H1 (cell line): ENCODE measurements around the gene UNC93A. TPM values are rescaled to one million over a fixed set of nuclear protein-coding genes. Genes with fewer than 3 reads are reported as not detected.

Experiments
- CTCF ChIA-PET: fragments of 300-600 bp; sonication (Branson Sonifier 250); formaldehyde crosslinking; loops from one replicate; lab custom pipeline; 2021; ENCODE audit not compliant: partially characterized antibody; lab: Charles Lee
- POLR2A ChIA-PET: fragments of 300-600 bp; sonication (Branson Sonifier 250); formaldehyde crosslinking; loops from one replicate; lab custom pipeline; 2021; ENCODE audit warnings: inconsistent platforms; ENCODE audit not compliant: partially characterized antibody; lab: Charles Lee
- DNase-seq, 2 experiments: peaks; one replicate each; pipeline versions ENCODE4 v3.0.0 to v3.0.0-alpha.2; 2010 to 2022; ENCODE audit warnings: low spot score in 2 of 2, low read depth in 1 of 2, mixed read lengths in 1 of 2
- FAIRE-seq: peaks from 2 replicates; lab custom pipeline; 2011; peaks lifted over from hg19 to GRCh38; lab: Jason Lieb, UNC
- H2AFZ ChIP-seq: 2 replicates; pipeline ENCODE4 v1.8.1; 2012; ENCODE audit warnings: low read length, inconsistent platforms
- H2AK5ac ChIP-seq: 2 replicates; pipeline ENCODE4 v1.6.1; 2013; ENCODE audit warnings: low read depth, low read length
- H2BK120ac ChIP-seq: replicated peaks from 2 replicates; pipeline ENCODE3; 2013; ENCODE audit warnings: low read depth, low read length, inconsistent platforms
- H2BK12ac ChIP-seq: 2 replicates; pipeline ENCODE4 v1.6.1; 2013; ENCODE audit warnings: low read depth, low read length
- H2BK15ac ChIP-seq: 2 replicates; pipeline ENCODE4 v1.6.1; 2013; ENCODE audit warnings: low read length
- H2BK20ac ChIP-seq: 2 replicates; pipeline ENCODE4 v1.6.1; 2013; ENCODE audit warnings: low read length
- H2BK5ac ChIP-seq: 2 replicates; pipeline ENCODE4 v1.6.1; 2013; ENCODE audit warnings: low read depth, low read length
- H3K14ac ChIP-seq: 2 replicates; pipeline ENCODE4 v1.6.1; 2013; ENCODE audit warnings: inconsistent platforms; ENCODE audit not compliant: insufficient read length
- H3K18ac ChIP-seq: 2 replicates; pipeline ENCODE4 v1.6.1; 2013; ENCODE audit warnings: low read length; ENCODE audit errors: extremely low read depth
- H3K23ac ChIP-seq: 2 replicates; pipeline ENCODE4 v1.6.1; 2013; ENCODE audit warnings: inconsistent platforms; ENCODE audit not compliant: insufficient read length
- H3K23me2 ChIP-seq: 2 replicates; pipeline ENCODE4 v1.6.1; 2013; ENCODE audit warnings: low read depth, low read length
- H3K27ac ChIP-seq: 2 replicates; pipeline ENCODE4 v1.6.1; 2011; ENCODE audit warnings: low read depth, low read length, inconsistent platforms
- H3K27me3 ChIP-seq, 4 experiments: replicated peaks in 1 of 4; 1 replicate in 1 of 4; 2 replicates in 3 of 4; pipeline versions ENCODE4 v1.6.1 to v1.8.1; 2011 to 2013; ENCODE audit warnings: low read length in 3 of 4, mild to moderate bottlenecking in 3 of 4, inconsistent platforms in 2 of 4, mixed read lengths in 2 of 4, moderate library complexity in 1 of 4; ENCODE audit not compliant: control insufficient read depth in 3 of 4, insufficient read depth in 3 of 4; ENCODE audit errors: extremely low read depth in 1 of 4
- H3K36me3 ChIP-seq, 4 experiments: 2 replicates each; pipeline versions ENCODE4 v1.6.1 to v1.8.1; 2011 to 2013; ENCODE audit warnings: mild to moderate bottlenecking in 4 of 4, low read length in 3 of 4, moderate library complexity in 2 of 4, control low read depth in 1 of 4, inconsistent platforms in 1 of 4; ENCODE audit not compliant: insufficient read depth in 4 of 4, control insufficient read depth in 2 of 4
- H3K4ac ChIP-seq: replicated peaks from 2 replicates; pipeline ENCODE3; 2013; ENCODE audit warnings: low read length, low read depth, mixed read lengths, inconsistent platforms; ENCODE audit not compliant: insufficient read length
- H3K4me1 ChIP-seq, 4 experiments: replicated peaks in 1 of 4; 1 replicate in 1 of 4; 2 replicates in 3 of 4; pipeline versions ENCODE4 v1.6.1 to v1.8.1; 2011 to 2013; ENCODE audit warnings: low read length in 3 of 4, inconsistent platforms in 2 of 4, mixed read lengths in 1 of 4; ENCODE audit not compliant: insufficient read depth in 4 of 4, control insufficient read depth in 3 of 4
- H3K4me2 ChIP-seq, 2 experiments: 2 replicates each; pipeline versions ENCODE4 v1.6.1 to v1.8.1; 2011 to 2013; ENCODE audit warnings: low read depth in 2 of 2, low read length in 2 of 2, control low read depth in 1 of 2, inconsistent platforms in 1 of 2, mild to moderate bottlenecking in 1 of 2; ENCODE audit not compliant: insufficient read depth in 1 of 2
- H3K4me3 ChIP-seq, 4 experiments: fragments of 200-600, 300-600 bp in 1 of 4; sonication (generic), shearing (Covaris generic), sonication (Bioruptor Twin) in 1 of 4; 2 replicates each; pipeline versions ENCODE4 v1.5.1 to v1.8.1; 2011 to 2016; ENCODE audit warnings: low read length in 4 of 4, low read depth in 3 of 4, control low read depth in 2 of 4, inconsistent platforms in 2 of 4, mild to moderate bottlenecking in 2 of 4, mixed read lengths in 1 of 4, moderate library complexity in 1 of 4; ENCODE audit not compliant: insufficient read depth in 2 of 4; ENCODE audit errors: extremely low read depth in 1 of 4
- H3K56ac ChIP-seq: replicated peaks from 2 replicates; pipeline ENCODE3; 2013; ENCODE audit warnings: low read depth, mild to moderate bottlenecking, mixed read lengths, low read length, inconsistent platforms; ENCODE audit not compliant: insufficient read length
- H3K79me1 ChIP-seq: 2 replicates; pipeline ENCODE4 v1.6.1; 2013; ENCODE audit warnings: low read depth, low read length, control low read depth
- H3K79me2 ChIP-seq, 2 experiments: 2 replicates each; pipeline versions ENCODE4 v1.6.1 to v1.8.1; 2012 to 2013; ENCODE audit warnings: low read length in 2 of 2, mild to moderate bottlenecking in 2 of 2, inconsistent platforms in 1 of 2; ENCODE audit not compliant: insufficient read depth in 2 of 2, control insufficient read depth in 1 of 2
- H3K9ac ChIP-seq, 4 experiments: replicated peaks in 1 of 4; 1 replicate in 1 of 4; 2 replicates in 3 of 4; pipeline versions ENCODE4 v1.6.1 to v1.8.1; 2011 to 2013; ENCODE audit warnings: low read depth in 3 of 4, low read length in 3 of 4, control low read depth in 2 of 4, mild to moderate bottlenecking in 2 of 4, moderate library complexity in 2 of 4, inconsistent platforms in 1 of 4; ENCODE audit errors: extremely low read depth in 1 of 4
- H3K9me3 ChIP-seq, 2 experiments: 2 replicates each; pipeline versions ENCODE4 v1.6.1 to v1.8.1; 2012 to 2013; ENCODE audit warnings: mild to moderate bottlenecking in 2 of 2, moderate library complexity in 2 of 2, control low read depth in 1 of 2, inconsistent platforms in 1 of 2, low read depth in 1 of 2, low read length in 1 of 2, mixed read lengths in 1 of 2; ENCODE audit not compliant: insufficient read depth in 2 of 2
- H4K20me1 ChIP-seq, 2 experiments: replicated peaks in 1 of 2; 2 replicates each; pipeline versions ENCODE3 to v1.8.1; 2011 to 2013; ENCODE audit warnings: inconsistent platforms in 2 of 2, low read length in 2 of 2, mild to moderate bottlenecking in 1 of 2; ENCODE audit not compliant: insufficient read depth in 2 of 2, control insufficient read depth in 1 of 2
- H4K5ac ChIP-seq: 2 replicates; pipeline ENCODE4 v1.6.1; 2013; ENCODE audit warnings: low read length, low read depth, mixed read lengths, inconsistent platforms; ENCODE audit not compliant: insufficient read length
- H4K8ac ChIP-seq: 2 replicates; pipeline ENCODE4 v1.8.0; 2013; ENCODE audit warnings: mild to moderate bottlenecking, moderate library complexity, low read length, inconsistent platforms; ENCODE audit not compliant: insufficient read depth; ENCODE audit errors: extremely low read depth
- H4K91ac ChIP-seq: replicated peaks from 2 replicates; pipeline ENCODE3; 2013; ENCODE audit warnings: low read length, mixed read lengths, inconsistent platforms; ENCODE audit not compliant: insufficient read length
- CEBPB ChIP-seq: IDR thresholded peaks from 2 replicates; pipeline ENCODE4 v1.6.1; 2012; ENCODE audit warnings: low read depth, low read length
- HDAC2 ChIP-seq, 2 experiments: fragments of 300-600 bp in 1 of 2; sonication (generic) in 1 of 2; IDR thresholded peaks; 2 replicates each; pipeline ENCODE4 v1.6.1; 2011 to 2012; ENCODE audit warnings: low read depth in 2 of 2, low read length in 2 of 2, mild to moderate bottlenecking in 2 of 2, moderate library complexity in 2 of 2, borderline replicate concordance in 1 of 2, inconsistent platforms in 1 of 2
- RBBP5 ChIP-seq: IDR thresholded peaks from 2 replicates; pipeline ENCODE4 v1.7.1; 2012; ENCODE audit warnings: low read depth, mild to moderate bottlenecking, inconsistent platforms, low read length, moderate library complexity, borderline replicate concordance
- RXRA ChIP-seq: IDR thresholded peaks from 2 replicates; pipeline ENCODE4 v1.6.1; 2011; ENCODE audit warnings: low read depth, mild to moderate bottlenecking, low read length, moderate library complexity; ENCODE audit not compliant: insufficient read depth
- SP4 ChIP-seq: IDR thresholded peaks from 2 replicates; pipeline ENCODE4 v1.6.1; 2012; ENCODE audit warnings: low read length, inconsistent platforms
- TAF1 ChIP-seq: IDR thresholded peaks from 2 replicates; pipeline ENCODE4 v1.6.1; 2011; ENCODE audit warnings: mild to moderate bottlenecking, low read depth, low read length
- TAF7 ChIP-seq: optimal IDR thresholded peaks from 2 replicates; pipeline ENCODE3; 2011; ENCODE audit warnings: low read depth, mild to moderate bottlenecking, inconsistent platforms, low read length, moderate library complexity, borderline replicate concordance
- whole genome bisulfite sequencing, 2 experiments: shearing (Covaris generic) in 1 of 2; methylation state at CpG; one replicate each; pipeline versions ENCODE4 v1.1.6 to v1.1.7; 2013 to 2015; ENCODE audit warnings: low lambda C conversion rate in 2 of 2, mixed read lengths in 2 of 2, inconsistent platforms in 1 of 2, low coverage in 1 of 2, missing lambda C conversion rate in 1 of 2; ENCODE audit not compliant: insufficient replicate concordance in 2 of 2, insufficient coverage in 1 of 2, insufficient read length in 1 of 2; ENCODE audit errors: extremely low coverage in 1 of 2, missing lambda C conversion rate in 1 of 2; 5-methylcytosine and 5-hydroxymethylcytosine counted together
- polyA plus RNA-seq, 7 experiments: library from polyadenylated mRNA; depleted of rRNA in 3 of 7; stranded (reverse) in 5 of 7; unstranded in 2 of 7; fragments of >200 nt in 5 of 7; fragments of 200-250 nt in 2 of 7; gene quantifications; 1 replicate in 5 of 7; 2 replicates in 1 of 7; 4 replicates in 1 of 7; pipeline versions ENCODE4 v1.2.1 to v1.2.3, GENCODE V29; 2011 to 2013; ENCODE audit warnings: missing spikeins in 2 of 7, mixed read lengths in 2 of 7
- total RNA-seq: library from RNA; stranded (reverse); fragmentation: NEBNext Ultra II Directional; extraction: Animal tissue kit (Norgen Biotek cat#: 25700); gene quantifications from 2 replicates; pipeline ENCODE4 v1.2.1, GENCODE V29; 2021

The UNC93A gene
- total and polyA plus RNA-seq, 2 of the 8 experiments (the other 6 are each of a cell fraction or from before 2014, with no cell fraction given) = 0.39 TPM; not detected in 1

DNA sequence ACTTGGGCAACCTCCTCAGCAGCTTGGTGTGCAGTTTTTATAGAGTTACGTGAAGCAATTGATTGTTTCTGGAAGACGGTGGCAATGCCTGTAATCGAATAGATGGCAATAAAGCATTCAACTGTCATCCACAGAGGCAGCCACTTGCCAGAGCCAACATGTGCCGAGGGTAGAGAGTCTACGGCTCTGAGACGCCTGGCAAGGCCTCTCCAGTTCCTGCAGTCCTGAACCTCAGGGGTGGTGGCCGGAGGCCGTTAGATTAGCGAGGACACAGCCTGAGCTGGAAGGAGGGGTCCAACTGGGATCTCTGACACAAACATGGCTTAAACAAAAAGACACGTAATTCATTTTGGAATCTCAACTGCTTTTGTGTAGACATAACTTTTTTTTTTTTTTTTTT is 33.0 kb downstream of the UNC93A start:
- 88% methylated on average over 10 of the region's 10 CpGs; no CpG with 5 or more reads in 1 of the 2 experiments for WGBS, 2 experiments
- Histone ChIP-seq H3K36me3 (no peaks in the 10 kb centered on the region), H3K9me3 (peaks cover 0 to 3% of the 10 kb centered on the region in 2 experiments; a peak in 1 of 4 replicates), H3K79me1 (no peaks in the 10 kb centered on the region), H3K4me2 (no peak overlapping the region), H3K23ac (no peak overlapping the region), H3K18ac (no peak overlapping the region), H2AFZ (no peak overlapping the region), H2BK15ac (no peak overlapping the region), H4K5ac (no peak overlapping the region), H2BK12ac (no peak overlapping the region), H3K4me3 (no peak overlapping the region), H2BK5ac (no peak overlapping the region), H3K56ac (no peak overlapping the region), H2AK5ac (no peak overlapping the region), H2BK20ac (no peak overlapping the region), H2BK120ac (no peak overlapping the region), H3K79me2 (no peaks in the 10 kb centered on the region), H3K27me3 (no peaks in the 10 kb centered on the region), H4K8ac (no peak overlapping the region), H3K27ac (no peak overlapping the region), H3K23me2 (no peaks in the 10 kb centered on the region), H4K91ac (no peak overlapping the region), H4K20me1 (no peaks in the 10 kb centered on the region), H3K4me1 (no peaks in the 10 kb centered on the region), H3K9ac (no peak overlapping the region), H3K4ac (no peak overlapping the region), H3K14ac (no peak overlapping the region)
- FAIRE-seq (no peak), DNase-seq (no peak)
- POLR2A ChIA-PET = no interaction called here
- TF ChIP-seq RBBP5 = no peak
- no peak for TF ChIP-seq HDAC2 (IDR thresholded peaks at IDR 0.05; ENCODE audit: borderline replicate concordance in 1 of 2, low read depth in 2 of 2, low read length in 2 of 2)
- no peak for TF ChIP-seq TAF1
- TF ChIP-seq SP4 = no peak
- no peak for TF ChIP-seq CEBPB
- TF ChIP-seq TAF7 = no peak
- TF ChIP-seq RXRA = no peak
- CTCF ChIA-PET = no interaction called here
